ENCODE measurements around the gene DEPP1.

Gene DEPP1

GRCh38 chr10:44954042-44954441, 24.6 kb downstream of the DEPP1 start:
- DNase-seq (ENCODE audit: low spot score): no peak

- DNase-seq (ENCODE audit: low spot score): no peak
These were observed 25.8 kb downstream of the DEPP1 start for GRCh38 chr10:44952779-44953231.

GRCh38 chr10:44951576-44952226, 26.9 kb downstream of the DEPP1 start:
- DNase-seq (ENCODE audit: low spot score): no peak

- DNase-seq (ENCODE audit: low spot score): no peak
These were observed 28.0 kb downstream of the DEPP1 start for GRCh38 chr10:44950326-44951225.

GRCh38 chr10:44949915-44950314, 28.7 kb downstream of the DEPP1 start:
- no peak for DNase-seq (ENCODE audit: low spot score)

GRCh38 chr10:44949127-44949802, 29.3 kb downstream of the DEPP1 start:
- DNase-seq (ENCODE audit: low spot score): no peak

- DNase-seq (ENCODE audit: low spot score): no peak
These were observed 30.0 kb downstream of the DEPP1 start for GRCh38 chr10:44948642-44949041.

- DNase-seq (ENCODE audit: low spot score): no peak
These were observed 31.0 kb downstream of the DEPP1 start for GRCh38 chr10:44947371-44948152.

GRCh38 chr10:44946205-44946604, 32.4 kb downstream of the DEPP1 start:
- no peak for DNase-seq (ENCODE audit: low spot score)

- DNase-seq (ENCODE audit: low spot score): no peak
These were observed 34.3 kb downstream of the DEPP1 start for GRCh38 chr10:44944354-44944753.

GRCh38 chr10:44939691-44940401, 38.8 kb downstream of the DEPP1 start:
- no peak for DNase-seq (ENCODE audit: low spot score)

- DNase-seq (ENCODE audit: low spot score): no peak
These were observed 39.7 kb downstream of the DEPP1 start for GRCh38 chr10:44938956-44939355.

- no peak for DNase-seq (ENCODE audit: low spot score)
These were observed 41.2 kb downstream of the DEPP1 start for GRCh38 chr10:44937196-44938005.

GRCh38 chr10:44936314-44936975, 42.2 kb downstream of the DEPP1 start:
- DNase-seq (ENCODE audit: low spot score): no peak

GRCh38 chr10:44935966-44936295, 42.7 kb downstream of the DEPP1 start:
- DNase-seq (ENCODE audit: low spot score): no peak

GRCh38 chr10:44935201-44935965, 43.2 kb downstream of the DEPP1 start:
- DNase-seq (ENCODE audit: low spot score): peak; percentile 83

GRCh38 chr10:44934416-44935200, 44.0 kb downstream of the DEPP1 start:
- no peak for DNase-seq (ENCODE audit: low spot score)
